Kidney epithelial cell (primary cell): ENCODE results near the gene TSG101. TPM values are rescaled to one million over a fixed set of nuclear protein-coding genes. Genes with fewer than 3 reads are reported as not detected.

ENCODE experiments used
- DNase-seq: peaks from one replicate; pipeline ENCODE4 v3.0.0-alpha.2; 2010; ENCODE audit warnings: low read depth
- H3K27me3 ChIP-seq: 2 replicates; pipeline ENCODE4 v1.6.0; 2011; ENCODE audit warnings: low read length; ENCODE audit not compliant: control insufficient read depth, insufficient read depth
- H3K36me3 ChIP-seq: 2 replicates; pipeline ENCODE4 v1.5.1; 2011; ENCODE audit warnings: low read length; ENCODE audit not compliant: control insufficient read depth, insufficient read depth
- H3K4me3 ChIP-seq: 2 replicates; pipeline ENCODE4 v1.5.1; 2011; ENCODE audit warnings: low read depth, mild to moderate bottlenecking, control low read depth, low read length
- total RNA-seq: library from RNA; depleted of rRNA; stranded (reverse); fragments of >200 nt; gene quantifications from 2 replicates; pipeline ENCODE4 v1.2.3, GENCODE V29; 2015
- TF ChIP-seq, protein P1 (sequence below): IDR thresholded peaks from 2 replicates; pipeline ENCODE4 v1.5.1; 2011; ENCODE audit warnings: mild to moderate bottlenecking, moderate library complexity, low read length, control low read depth, inconsistent platforms; ENCODE audit not compliant: insufficient read depth, poor library complexity, severe bottlenecking

TSG101 gene
- total RNA-seq, 1 donor from 2014 or later = 180 TPM

DNA sequence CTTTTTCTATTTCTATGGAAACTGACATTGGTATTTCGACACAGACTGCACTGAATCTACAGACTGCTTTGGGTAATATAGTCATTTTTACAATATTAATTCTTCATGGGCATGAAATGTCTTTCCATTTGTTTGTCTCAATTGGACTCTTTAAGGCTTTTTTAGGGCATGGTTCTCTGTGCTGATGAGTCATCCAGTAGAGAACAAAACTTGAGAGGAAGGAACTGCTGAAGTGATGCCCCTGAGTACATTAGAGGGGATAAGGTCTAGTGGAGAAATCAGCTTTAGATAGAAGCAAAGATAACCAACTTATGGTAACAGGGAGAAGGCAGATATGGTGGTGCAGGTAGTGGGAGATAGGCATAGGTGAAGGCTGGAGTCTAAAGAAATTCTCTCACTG lies 25.1 kb downstream of the TSG101 start:
- Histone ChIP-seq H3K27me3 (no peaks in the 10 kb centered on the region), H3K36me3 (peaks cover under 1% of the 10 kb centered on the region), H3K4me3 (no peak overlapping the region)
- no peak for DNase-seq
- TF ChIP-seq, protein P1, sequence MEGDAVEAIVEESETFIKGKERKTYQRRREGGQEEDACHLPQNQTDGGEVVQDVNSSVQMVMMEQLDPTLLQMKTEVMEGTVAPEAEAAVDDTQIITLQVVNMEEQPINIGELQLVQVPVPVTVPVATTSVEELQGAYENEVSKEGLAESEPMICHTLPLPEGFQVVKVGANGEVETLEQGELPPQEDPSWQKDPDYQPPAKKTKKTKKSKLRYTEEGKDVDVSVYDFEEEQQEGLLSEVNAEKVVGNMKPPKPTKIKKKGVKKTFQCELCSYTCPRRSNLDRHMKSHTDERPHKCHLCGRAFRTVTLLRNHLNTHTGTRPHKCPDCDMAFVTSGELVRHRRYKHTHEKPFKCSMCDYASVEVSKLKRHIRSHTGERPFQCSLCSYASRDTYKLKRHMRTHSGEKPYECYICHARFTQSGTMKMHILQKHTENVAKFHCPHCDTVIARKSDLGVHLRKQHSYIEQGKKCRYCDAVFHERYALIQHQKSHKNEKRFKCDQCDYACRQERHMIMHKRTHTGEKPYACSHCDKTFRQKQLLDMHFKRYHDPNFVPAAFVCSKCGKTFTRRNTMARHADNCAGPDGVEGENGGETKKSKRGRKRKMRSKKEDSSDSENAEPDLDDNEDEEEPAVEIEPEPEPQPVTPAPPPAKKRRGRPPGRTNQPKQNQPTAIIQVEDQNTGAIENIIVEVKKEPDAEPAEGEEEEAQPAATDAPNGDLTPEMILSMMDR = no peak

DNA sequence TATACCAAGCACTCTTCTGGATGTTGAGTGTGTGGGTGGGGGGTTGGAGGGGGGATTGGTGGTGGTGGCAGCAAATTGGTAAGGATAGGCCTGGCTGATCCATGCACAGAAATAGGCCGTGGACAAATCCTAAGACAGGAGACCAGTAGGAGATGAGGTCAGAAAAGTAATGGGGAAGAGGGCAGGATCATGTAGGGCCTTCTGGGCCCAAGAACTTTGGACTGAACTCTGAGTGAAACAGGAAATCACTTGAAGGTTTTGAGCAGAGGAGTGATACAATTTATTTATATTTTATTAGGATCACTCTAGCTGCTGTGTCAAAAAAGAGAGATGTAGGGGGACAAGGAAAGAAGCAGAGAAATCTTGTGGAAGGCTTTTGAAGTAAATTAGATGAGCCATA lies 28.7 kb downstream of the TSG101 start:
- Histone ChIP-seq H3K27me3 (no peaks in the 10 kb centered on the region), H3K36me3 (peaks cover 1% of the 10 kb centered on the region), H3K4me3 (no peak overlapping the region)
- TF ChIP-seq, protein P1 = no peak
- no peak for DNase-seq

DNA sequence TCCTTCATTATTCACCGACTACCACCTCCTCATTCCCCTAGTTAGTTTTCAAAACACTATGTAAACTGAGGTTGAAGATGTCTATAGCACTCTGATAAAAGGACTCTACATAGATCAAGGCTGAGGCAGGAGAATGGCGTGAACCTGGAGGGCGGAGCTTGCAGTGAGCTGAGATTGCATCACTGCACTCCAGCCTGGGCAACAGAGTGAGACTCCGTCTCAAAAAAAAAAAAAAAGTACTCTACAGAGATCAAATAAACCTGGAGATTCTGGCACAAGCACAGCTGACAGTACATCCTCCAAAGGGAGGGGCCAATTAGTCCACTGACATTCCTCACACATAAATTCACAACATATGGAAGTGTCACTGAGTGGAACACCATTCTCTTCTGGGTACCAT lies 31.0 kb downstream of the TSG101 start:
- TF ChIP-seq, protein P1 = no peak
- no peaks in the 10 kb centered on the region for H3K27me3 ChIP-seq
- no peak overlapping the region for H3K4me3 ChIP-seq
- no peak for DNase-seq
- H3K36me3 ChIP-seq = peaks cover 1% of the 10 kb centered on the region

DNA sequence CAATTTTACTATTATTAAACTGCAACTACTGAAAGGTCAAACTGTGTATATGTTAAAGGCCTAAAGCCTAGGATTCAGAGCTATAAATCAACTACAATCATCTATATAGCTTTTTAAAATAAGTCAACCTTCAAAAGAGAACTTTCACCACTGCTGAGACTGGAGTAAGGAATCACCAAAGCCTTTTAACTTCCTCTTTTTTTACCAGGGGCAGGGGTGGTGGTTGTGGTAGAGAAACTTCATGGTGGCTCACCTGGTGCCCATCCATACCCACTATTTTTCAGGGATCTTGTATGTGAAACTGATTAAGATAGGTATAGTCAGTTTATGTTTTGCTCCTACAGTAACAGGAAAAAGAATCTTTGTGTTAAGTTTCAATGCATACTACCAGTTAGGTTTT lies 31.5 kb downstream of the TSG101 start:
- H3K36me3 ChIP-seq = peaks cover 1% of the 10 kb centered on the region
- no peak for DNase-seq
- TF ChIP-seq, protein P1 = no peak
- no peak overlapping the region for H3K4me3 ChIP-seq
- no peaks in the 10 kb centered on the region for H3K27me3 ChIP-seq

DNA sequence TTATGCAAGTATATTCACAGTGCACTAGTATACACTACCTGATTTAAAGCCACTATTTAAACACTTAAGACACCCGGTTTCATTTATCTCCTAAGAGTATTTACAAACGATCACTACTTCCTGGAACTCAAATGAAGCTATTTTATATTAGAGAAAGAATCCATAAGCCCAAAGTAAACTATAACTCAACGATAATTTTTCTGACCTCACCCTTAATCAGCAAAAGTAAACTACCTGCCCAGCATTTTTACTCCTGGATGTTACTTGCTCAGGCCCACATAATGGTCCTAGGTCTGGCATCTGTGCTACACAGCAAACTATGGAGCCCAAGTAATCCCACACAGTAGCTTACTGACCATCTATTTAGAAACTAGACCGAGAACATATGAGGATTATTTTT lies 33.4 kb downstream of the TSG101 start:
- H3K27me3 ChIP-seq = no peaks in the 10 kb centered on the region
- no peak overlapping the region for H3K4me3 ChIP-seq
- TF ChIP-seq, protein P1 = no peak
- peaks cover 1% of the 10 kb centered on the region for H3K36me3 ChIP-seq
- DNase-seq = no peak

DNA sequence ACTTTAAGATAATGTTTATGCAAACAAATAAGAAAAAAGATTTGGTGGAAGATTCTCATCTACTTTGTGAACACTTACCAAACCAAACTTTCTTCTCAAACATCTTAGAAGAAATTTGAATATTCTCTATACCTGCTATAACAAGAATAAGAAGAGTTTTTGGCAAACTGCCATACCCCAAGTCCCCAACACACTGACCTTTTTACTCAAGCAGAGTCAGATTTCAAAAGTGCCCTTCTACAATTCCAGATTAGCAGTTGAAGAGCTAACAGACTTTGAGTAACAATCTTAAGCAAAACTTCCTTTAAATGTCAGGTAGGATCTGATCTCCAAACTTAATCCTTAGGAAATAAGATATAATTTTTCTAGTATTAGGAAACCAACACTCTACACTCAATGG lies 33.9 kb downstream of the TSG101 start:
- H3K27me3 ChIP-seq = no peaks in the 10 kb centered on the region
- no peak for DNase-seq
- TF ChIP-seq, protein P1 = no peak
- peaks cover 1% of the 10 kb centered on the region for H3K36me3 ChIP-seq
- H3K4me3 ChIP-seq = no peak overlapping the region
